ENCODE data around the gene SH3RF3. TPM values are rescaled to one million over a fixed set of nuclear protein-coding genes. Genes with fewer than 3 reads are reported as not detected.

SH3RF3 gene
- total RNA-seq, 2 experiments from 2014 or later, result 0.31 to 0.36 TPM

- Mint-ChIP-seq H3K27me3 (peaks cover 35% of the 10 kb centered on the region), H3K4me1 (no peaks in the 10 kb centered on the region), H3K9me3 (no peaks in the 10 kb centered on the region), H3K27ac (no peak overlapping the region), H3K36me3 (no peaks in the 10 kb centered on the region), H3K4me3 (no peak overlapping the region)
- POLR2A ChIA-PET, result no interaction called here
- ATAC-seq (ENCODE audit: low read depth), result no peak
- DNase-seq, result no peak
Measured at GRCh38 chr2:109204412-109204811, 75.4 kb downstream of the SH3RF3 start.

GRCh38 chr2:109205447-109205846, 76.4 kb downstream of the SH3RF3 start:
- no peak overlapping the region for H3K27ac Mint-ChIP-seq
- peaks cover 43% of the 10 kb centered on the region for H3K27me3 Mint-ChIP-seq
- H3K36me3 Mint-ChIP-seq, result no peaks in the 10 kb centered on the region
- H3K4me3 Mint-ChIP-seq, result no peak overlapping the region
- DNase-seq (no peak), ATAC-seq (ENCODE audit: low read depth) (no peak)
- POLR2A ChIA-PET, result interaction anchor here (0.7 kb wide), 1 partner anchor 74 kb away, joined by 3 read pairs; no protein-coding TSS in a partner anchor
- no peaks in the 10 kb centered on the region for H3K9me3 Mint-ChIP-seq
- H3K4me1 Mint-ChIP-seq, result no peaks in the 10 kb centered on the region

DNA sequence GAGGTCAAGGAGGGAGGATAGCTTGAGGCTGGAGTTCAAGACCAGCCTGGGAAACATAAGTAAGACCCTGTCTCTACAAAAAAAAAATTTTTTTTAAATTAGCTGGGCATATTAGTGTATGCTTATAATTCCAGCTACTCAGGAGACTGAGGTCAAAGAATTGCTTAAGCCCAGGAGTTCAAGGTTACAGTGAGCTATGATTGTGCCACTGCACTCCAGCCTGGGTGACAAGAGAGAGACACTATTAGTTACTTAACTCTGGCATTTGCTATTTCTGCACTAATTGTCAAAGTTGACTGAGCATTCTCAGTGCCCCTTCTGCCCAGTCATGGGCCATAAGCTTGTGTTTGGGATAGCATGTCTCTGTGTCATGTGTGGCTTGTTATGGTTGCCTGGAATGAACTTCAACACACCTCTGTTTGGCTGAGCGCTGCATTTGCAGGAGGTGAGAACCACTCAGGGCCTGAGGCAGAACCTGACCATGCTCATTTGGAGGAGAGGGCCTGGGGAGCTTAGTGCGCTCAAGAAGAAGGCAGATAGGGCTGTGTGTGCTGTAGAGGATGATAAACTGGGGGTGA, 77.7 kb downstream of the SH3RF3 start:
- H3K36me3 Mint-ChIP-seq, result no peaks in the 10 kb centered on the region
- no peak for DNase-seq
- ATAC-seq (ENCODE audit: low read depth), result no peak
- peaks cover 49% of the 10 kb centered on the region for H3K27me3 Mint-ChIP-seq
- no peaks in the 10 kb centered on the region for H3K9me3 Mint-ChIP-seq
- POLR2A ChIA-PET, result no interaction called here
- H3K27ac Mint-ChIP-seq, result no peak overlapping the region
- no peaks in the 10 kb centered on the region for H3K4me1 Mint-ChIP-seq
- no peak overlapping the region for H3K4me3 Mint-ChIP-seq

DNA sequence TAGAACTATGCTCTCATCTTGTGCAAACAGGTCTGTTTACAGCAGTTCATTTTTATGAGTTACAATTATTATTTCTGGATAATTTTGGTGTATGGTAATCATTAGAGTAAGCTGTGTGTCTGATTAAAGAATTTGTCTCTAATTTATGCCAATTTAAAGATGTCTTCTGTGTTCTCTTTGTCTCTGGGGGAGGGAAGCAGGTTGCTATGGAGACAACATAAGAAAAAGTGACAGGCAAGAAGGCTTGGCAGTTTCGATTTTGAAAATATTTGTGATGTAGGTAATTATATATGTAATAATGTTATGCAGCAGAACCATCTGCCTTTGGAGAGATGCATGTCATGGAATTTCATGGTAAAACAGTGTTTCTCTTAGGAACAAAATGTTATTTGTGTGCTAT, 78.2 kb downstream of the SH3RF3 start:
- no peak for DNase-seq
- Mint-ChIP-seq H3K4me1 (no peaks in the 10 kb centered on the region), H3K36me3 (no peaks in the 10 kb centered on the region), H3K4me3 (no peak overlapping the region), H3K27me3 (peaks cover 54% of the 10 kb centered on the region), H3K27ac (no peak overlapping the region), H3K9me3 (no peaks in the 10 kb centered on the region)
- no peak for ATAC-seq (ENCODE audit: low read depth)
- POLR2A ChIA-PET, result no interaction called here

DNA sequence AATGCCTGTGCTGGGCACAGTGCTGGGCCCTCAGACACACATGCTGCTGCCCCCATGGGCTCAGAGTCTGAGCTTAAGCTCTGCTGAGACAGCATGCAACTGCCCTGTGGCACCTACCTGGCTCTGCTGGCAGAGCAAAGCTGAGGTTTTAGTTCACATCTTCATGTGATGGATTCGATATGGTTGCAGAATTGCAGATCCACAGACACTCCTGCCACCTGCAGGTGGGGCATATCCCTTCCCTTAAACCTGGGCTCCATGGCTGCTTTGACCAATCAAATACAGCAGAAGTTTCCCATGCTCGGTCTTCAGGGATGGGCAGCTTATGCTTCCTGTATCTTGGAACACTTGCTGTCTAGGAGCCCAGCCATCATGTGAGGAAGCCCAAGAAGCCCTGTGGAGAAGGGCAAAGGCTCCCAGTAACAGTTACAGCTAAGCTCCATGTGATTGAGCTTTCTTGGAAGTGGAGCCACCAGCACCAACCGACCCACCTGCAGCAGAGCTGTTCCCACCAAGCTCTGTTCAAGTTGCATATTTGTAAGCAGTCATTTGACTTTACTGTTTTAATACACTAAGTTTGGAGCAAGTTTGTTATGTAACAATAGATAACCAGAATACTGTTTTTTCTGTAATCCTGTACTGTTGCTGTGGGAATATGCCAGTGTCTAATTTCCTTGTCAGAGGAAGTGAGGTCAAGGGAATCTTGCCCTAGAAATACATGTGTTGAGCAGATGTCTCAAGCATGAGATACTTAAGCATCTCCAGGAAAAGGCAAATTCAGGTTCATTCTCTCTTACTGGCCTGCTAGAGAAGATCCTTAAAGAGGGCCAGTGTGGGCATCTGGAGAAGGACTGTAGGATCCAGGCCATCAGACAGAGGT, 79.3 kb downstream of the SH3RF3 start:
- DNase-seq (no peak), ATAC-seq (ENCODE audit: low read depth) (no peak)
- Mint-ChIP-seq H3K4me3 (no peak overlapping the region), H3K27me3 (peaks cover 63% of the 10 kb centered on the region), H3K36me3 (no peaks in the 10 kb centered on the region), H3K4me1 (peaks cover 4% of the 10 kb centered on the region), H3K9me3 (no peaks in the 10 kb centered on the region), H3K27ac (no peak overlapping the region)
- POLR2A ChIA-PET, result interaction anchor here (0.6 kb wide), 1 partner anchor 188 kb away, joined by 3 read pairs; no protein-coding TSS in a partner anchor

DNA sequence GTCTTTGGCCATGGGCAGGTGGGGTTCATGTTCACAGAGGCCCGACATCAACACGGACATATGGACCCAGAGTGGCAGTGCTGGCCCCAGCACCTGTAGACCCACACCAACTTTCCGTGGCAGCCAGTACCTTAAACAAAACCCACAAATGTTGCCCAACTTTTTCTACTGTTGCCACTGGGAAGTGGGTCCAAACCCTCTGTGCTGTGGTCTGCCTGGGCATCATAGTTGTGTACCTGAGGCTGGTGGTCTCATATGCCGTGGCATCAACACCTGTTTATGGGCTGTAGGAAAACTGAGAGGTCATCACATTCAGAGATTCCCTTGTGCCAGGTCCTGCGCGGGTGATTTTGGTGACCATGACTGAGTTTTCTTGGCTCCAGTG, 79.9 kb downstream of the SH3RF3 start:
- DNase-seq (no peak), ATAC-seq (ENCODE audit: low read depth) (no peak)
- H3K27ac Mint-ChIP-seq, result no peak overlapping the region
- H3K4me3 Mint-ChIP-seq, result no peak overlapping the region
- H3K27me3 Mint-ChIP-seq, result peaks cover 69% of the 10 kb centered on the region
- POLR2A ChIA-PET, result no interaction called here
- H3K4me1 Mint-ChIP-seq, result peaks cover 10% of the 10 kb centered on the region
- no peaks in the 10 kb centered on the region for H3K36me3 Mint-ChIP-seq
- no peaks in the 10 kb centered on the region for H3K9me3 Mint-ChIP-seq

DNA sequence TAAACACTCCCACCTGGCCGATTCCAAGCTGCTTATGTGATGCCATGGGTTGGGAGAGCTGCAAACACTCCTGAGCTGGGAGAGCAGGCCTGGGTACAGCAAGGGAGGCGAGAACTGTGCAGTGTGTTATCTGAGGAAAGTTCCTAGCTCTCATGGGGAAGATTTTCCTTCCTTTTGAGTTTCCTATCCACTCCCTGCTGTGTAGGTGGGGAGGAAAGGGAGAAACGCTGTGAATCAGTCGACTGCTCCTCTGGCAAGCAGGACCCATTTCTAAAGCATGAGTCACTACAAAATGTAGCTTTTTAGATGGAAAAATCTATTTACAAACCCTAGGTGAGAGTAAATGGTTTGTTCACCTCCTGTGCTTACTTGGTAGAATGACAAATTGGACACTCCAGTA, 80.4 kb downstream of the SH3RF3 start:
- no peak for DNase-seq
- no peak for ATAC-seq (ENCODE audit: low read depth)
- no peaks in the 10 kb centered on the region for H3K9me3 Mint-ChIP-seq
- no peak overlapping the region for H3K4me3 Mint-ChIP-seq
- peaks cover 69% of the 10 kb centered on the region for H3K27me3 Mint-ChIP-seq
- H3K36me3 Mint-ChIP-seq, result no peaks in the 10 kb centered on the region
- POLR2A ChIA-PET, result no interaction called here
- H3K27ac Mint-ChIP-seq, result no peak overlapping the region
- peaks cover 15% of the 10 kb centered on the region for H3K4me1 Mint-ChIP-seq

GRCh38 chr2:109209941-109210340, 80.9 kb downstream of the SH3RF3 start:
- H3K27me3 Mint-ChIP-seq, result peaks cover 70% of the 10 kb centered on the region
- H3K36me3 Mint-ChIP-seq, result no peaks in the 10 kb centered on the region
- ATAC-seq (ENCODE audit: low read depth) (no peak), DNase-seq (no peak)
- no peaks in the 10 kb centered on the region for H3K9me3 Mint-ChIP-seq
- no peak overlapping the region for H3K4me3 Mint-ChIP-seq
- no peak overlapping the region for H3K27ac Mint-ChIP-seq
- POLR2A ChIA-PET, result no interaction called here
- H3K4me1 Mint-ChIP-seq, result peaks cover 19% of the 10 kb centered on the region

GRCh38 chr2:109210431-109211200, 81.6 kb downstream of the SH3RF3 start:
- no peak overlapping the region for H3K27ac Mint-ChIP-seq
- no peak for DNase-seq
- ATAC-seq (ENCODE audit: low read depth), result no peak
- POLR2A ChIA-PET, result interaction anchor here (0.5 kb wide), 1 partner anchor 31 kb away, joined by 5 read pairs; no protein-coding TSS in a partner anchor
- no peak overlapping the region for H3K4me3 Mint-ChIP-seq
- H3K27me3 Mint-ChIP-seq, result peaks cover 77% of the 10 kb centered on the region
- H3K4me1 Mint-ChIP-seq, result peaks cover 23% of the 10 kb centered on the region
- H3K36me3 Mint-ChIP-seq, result no peaks in the 10 kb centered on the region
- H3K9me3 Mint-ChIP-seq, result no peaks in the 10 kb centered on the region

GRCh38 chr2:109211315-109211714, 82.3 kb downstream of the SH3RF3 start:
- Mint-ChIP-seq H3K9me3 (no peaks in the 10 kb centered on the region), H3K4me1 (peaks cover 23% of the 10 kb centered on the region), H3K27me3 (peaks cover 79% of the 10 kb centered on the region), H3K4me3 (no peak overlapping the region), H3K36me3 (no peaks in the 10 kb centered on the region), H3K27ac (no peak overlapping the region)
- POLR2A ChIA-PET, result interaction anchor here (0.7 kb wide), 2 partner anchors 44 to 112 kb away, joined by 3 to 4 read pairs; no protein-coding TSS in a partner anchor
- DNase-seq (no peak), ATAC-seq (ENCODE audit: low read depth) (no peak)

DNA sequence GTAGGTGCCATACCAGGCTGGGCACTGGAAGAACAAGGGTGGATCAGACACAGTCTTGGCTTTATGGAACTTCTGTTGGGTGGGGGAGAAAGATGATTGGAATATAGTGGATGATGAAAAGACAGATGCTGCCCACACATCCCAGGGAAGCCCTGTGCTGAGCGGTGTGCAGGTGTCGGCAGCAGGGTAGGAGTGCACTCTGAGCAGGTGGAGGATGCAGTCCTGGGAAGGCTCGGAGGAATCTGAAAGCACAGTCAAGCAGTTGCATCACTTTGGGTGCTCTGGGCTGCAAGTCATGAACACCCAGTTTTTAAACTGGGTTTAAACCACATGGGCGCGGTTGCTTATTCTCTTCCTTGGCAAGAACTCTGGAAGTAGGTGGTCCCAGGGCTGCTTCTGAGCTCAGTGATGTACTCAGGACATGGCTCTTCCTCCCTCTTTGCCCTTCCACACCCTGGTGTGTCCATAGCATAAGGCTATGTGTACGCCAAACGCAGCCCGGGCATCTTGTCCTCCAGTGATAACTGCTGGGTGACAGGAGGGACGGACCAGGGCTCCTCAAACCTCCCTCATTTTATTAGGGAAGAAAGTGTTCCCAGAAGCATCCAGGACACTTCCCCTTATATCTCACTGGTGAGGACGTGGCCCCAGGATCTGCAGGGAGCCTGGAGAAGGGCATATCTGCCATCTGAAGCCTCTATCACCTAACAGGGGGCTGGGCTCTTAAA, 84.0 kb downstream of the SH3RF3 start:
- DNase-seq (no peak), ATAC-seq (ENCODE audit: low read depth) (no peak)
- POLR2A ChIA-PET, result interaction anchor here (1.6 kb wide), 1 partner anchor 181 kb away, joined by 4 read pairs; no protein-coding TSS in a partner anchor
- peak overlapping the region; percentile 58 for H3K4me3 Mint-ChIP-seq
- no peaks in the 10 kb centered on the region for H3K36me3 Mint-ChIP-seq
- no peak overlapping the region for H3K27ac Mint-ChIP-seq
- H3K27me3 Mint-ChIP-seq, result peaks cover 78% of the 10 kb centered on the region
- H3K9me3 Mint-ChIP-seq, result no peaks in the 10 kb centered on the region
- H3K4me1 Mint-ChIP-seq, result peaks cover 37% of the 10 kb centered on the region

DNA sequence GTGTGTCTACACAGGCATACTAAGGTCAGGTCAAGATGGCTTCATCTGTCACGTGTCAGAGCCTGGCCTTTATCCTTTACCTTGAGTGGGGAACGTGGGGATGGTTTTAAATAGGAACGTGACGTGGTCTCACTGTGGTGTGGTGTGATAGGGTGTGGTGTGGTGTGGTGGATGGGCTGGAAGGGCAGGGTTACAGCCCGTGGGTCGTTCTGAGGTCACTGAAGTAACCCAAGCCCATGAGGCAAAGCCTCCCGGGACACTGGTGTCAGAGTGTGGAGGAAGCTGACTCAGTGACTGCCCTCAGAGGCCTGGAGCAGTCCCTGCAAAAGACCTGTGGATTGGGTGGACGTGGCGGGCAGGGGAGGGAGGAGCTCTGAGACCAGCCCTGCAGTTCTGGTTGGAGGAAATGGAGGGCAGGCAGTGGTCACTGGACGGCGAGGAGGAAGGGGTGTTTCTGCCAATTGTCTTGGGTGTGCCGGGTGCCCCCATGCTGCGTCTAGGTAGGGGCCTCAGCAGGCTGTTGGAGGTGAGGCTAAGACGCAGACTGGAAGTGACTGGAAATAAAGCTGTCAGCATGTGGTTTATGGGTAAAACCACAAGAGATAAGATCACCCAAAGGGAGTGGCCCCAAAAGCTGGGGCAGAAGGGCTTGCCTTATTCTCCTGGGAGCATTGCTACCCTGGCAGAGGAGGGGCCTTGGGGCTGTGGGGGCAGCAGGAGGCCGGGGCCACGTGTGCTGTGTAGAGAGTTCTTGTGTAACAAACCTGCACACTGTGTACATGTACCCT, 84.8 kb downstream of the SH3RF3 start:
- H3K4me1 Mint-ChIP-seq, result peaks cover 45% of the 10 kb centered on the region
- peak; percentile 78 for ATAC-seq (ENCODE audit: low read depth)
- H3K27me3 Mint-ChIP-seq, result peaks cover 76% of the 10 kb centered on the region
- H3K4me3 Mint-ChIP-seq, result peak overlapping the region; percentile 58
- H3K27ac Mint-ChIP-seq, result peak overlapping the region; percentile 73
- POLR2A ChIA-PET, result interaction anchor here (1.6 kb wide), 1 partner anchor 182 kb away, joined by 4 read pairs; no protein-coding TSS in a partner anchor
- no peaks in the 10 kb centered on the region for H3K36me3 Mint-ChIP-seq
- peak; percentile 70 for DNase-seq
- H3K9me3 Mint-ChIP-seq, result no peaks in the 10 kb centered on the region
